BJ (cell line): ENCODE data around the gene DTNB. TPM values are rescaled to one million over a fixed set of nuclear protein-coding genes. Genes with fewer than 3 reads are reported as not detected.

ENCODE experiments used
- CTCF ChIA-PET: fragments of 350-600 bp; formaldehyde crosslinking; extraction: SDS; loops from one replicate; lab custom pipeline; 2021; ENCODE audit warnings: antibody characterized with exemption, inconsistent platforms; lab: Yijun Ruan, JAX
- POLR2A ChIA-PET: fragments of 300-600 bp; sonication (Branson Sonifier 250); formaldehyde crosslinking; extraction: SDS; loops from one replicate; lab custom pipeline; 2021; ENCODE audit warnings: antibody characterized with exemption; lab: Charles Lee
- DNase-seq: peaks from one replicate; pipeline ENCODE4 v3.0.0-alpha.2; 2011; ENCODE audit warnings: low read depth
- H3K27me3 ChIP-seq: 2 replicates; pipeline ENCODE4 v1.6.0; 2011; ENCODE audit warnings: low read length; ENCODE audit not compliant: control insufficient read depth, insufficient read depth
- H3K36me3 ChIP-seq: 2 replicates; pipeline ENCODE4 v1.5.1; 2011; ENCODE audit warnings: low read length; ENCODE audit not compliant: control insufficient read depth, insufficient read depth
- H3K4me3 ChIP-seq: 2 replicates; pipeline ENCODE4 v1.5.1; 2011; ENCODE audit warnings: low read depth, mild to moderate bottlenecking, control low read depth, low read length
- CTCF ChIP-seq: IDR thresholded peaks from 2 replicates; pipeline ENCODE4 v1.5.1; 2011; ENCODE audit warnings: low read depth, mild to moderate bottlenecking, control low read depth, inconsistent platforms, low read length, moderate library complexity; ENCODE audit not compliant: insufficient read depth
- polyA plus RNA-seq: library from polyadenylated mRNA; depleted of rRNA; stranded (reverse); fragments of >200 nt; gene quantifications from 2 replicates; pipeline ENCODE4 v1.2.3, GENCODE V29; 2011

DTNB gene
- polyA plus RNA-seq, 1 experiment: 7.7 TPM

- POLR2A ChIA-PET: no interaction called here
- Histone ChIP-seq H3K27me3 (no peaks in the 10 kb centered on the region), H3K36me3 (no peaks in the 10 kb centered on the region), H3K4me3 (no peak overlapping the region)
- no peak for TF ChIP-seq CTCF
- no peak for DNase-seq
- CTCF ChIA-PET: interaction anchor here (1.8 kb wide), 1 partner anchor 12 kb away, joined by 10 read pairs; no protein-coding TSS in a partner anchor
Observed at GRCh38 chr2:25388491-25388890, 284.9 kb downstream of the DTNB start.

- ChIA-PET POLR2A (no interaction called here), CTCF (interaction anchor here (0.6 to 2.0 kb wide), 2 partner anchors 11 to 12 kb away, joined by 3 to 9 read pairs; no protein-coding TSS in a partner anchor)
- Histone ChIP-seq H3K36me3 (no peaks in the 10 kb centered on the region), H3K27me3 (no peaks in the 10 kb centered on the region), H3K4me3 (no peak overlapping the region)
- no peak for TF ChIP-seq CTCF
- no peak for DNase-seq
Observed at GRCh38 chr2:25387876-25388449, 285.4 kb downstream of the DTNB start.

- CTCF ChIA-PET: interaction anchor here (0.6 to 2.0 kb wide), 4 partner anchors 10 to 25 kb away, joined by 3 to 9 read pairs (median 4); no protein-coding TSS in a partner anchor
- Histone ChIP-seq H3K27me3 (no peaks in the 10 kb centered on the region), H3K36me3 (no peaks in the 10 kb centered on the region), H3K4me3 (no peak overlapping the region)
- DNase-seq: no peak
- POLR2A ChIA-PET: no interaction called here
- no peak for TF ChIP-seq CTCF
Observed at GRCh38 chr2:25386971-25387875, 286.2 kb downstream of the DTNB start.

GRCh38 chr2:25385910-25386309, 287.5 kb downstream of the DTNB start:
- Histone ChIP-seq H3K36me3 (no peaks in the 10 kb centered on the region), H3K27me3 (no peaks in the 10 kb centered on the region), H3K4me3 (no peak overlapping the region)
- POLR2A ChIA-PET: no interaction called here
- DNase-seq: no peak
- CTCF ChIA-PET: interaction anchor here (0.6 to 2.0 kb wide), 5 partner anchors 9 to 365 kb away, joined by 3 to 9 read pairs (median 5); no protein-coding TSS in a partner anchor
- TF ChIP-seq CTCF: no peak

- no peak for TF ChIP-seq CTCF
Observed at GRCh38 chr2:25383806-25384205, 289.6 kb downstream of the DTNB start.

More at GRCh38 chr2:25383806-25384205, 289.6 kb downstream of the DTNB start:
- no peaks in the 10 kb centered on the region for H3K36me3 ChIP-seq
- DNase-seq: no peak
- H3K27me3 ChIP-seq: no peaks in the 10 kb centered on the region
- CTCF ChIA-PET: interaction anchor here (0.7 to 1.3 kb wide), 3 partner anchors 22 to 1151 kb away, joined by 3 to 4 read pairs (median 3); no protein-coding TSS in a partner anchor
- POLR2A ChIA-PET: no interaction called here
- H3K4me3 ChIP-seq: no peak overlapping the region
